ENCODE data around the gene JAML.

Gene JAML

DNA sequence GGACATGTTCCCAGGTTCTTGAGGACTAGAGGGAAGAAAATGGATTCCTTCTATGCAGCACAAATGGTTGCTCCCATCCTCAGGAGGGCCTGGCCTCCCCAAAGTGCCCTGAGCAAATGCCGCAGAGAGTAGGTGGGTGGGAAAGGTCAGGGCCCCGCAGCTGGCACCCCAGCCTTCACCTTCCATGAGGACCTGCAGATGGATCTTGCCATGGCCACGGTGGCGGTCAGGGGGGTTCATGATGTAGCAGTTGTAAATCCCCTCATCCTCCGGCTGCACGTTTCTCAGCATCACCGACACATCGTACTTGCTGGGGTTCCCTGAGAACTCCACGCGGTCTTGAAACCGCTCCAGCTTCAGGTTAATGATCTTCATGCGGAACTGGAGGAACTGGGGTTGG, 56.9 kb downstream of the JAML start:
- no peak for DNase-seq (ENCODE audit: low read depth in 2 of 2)
- H3K4me3 ChIP-seq (replicated peaks in 1 of 2; ENCODE audit: low read depth in 2 of 2, low read length in 2 of 2): no peak overlapping the region
- no peak for TF ChIP-seq CTCF (IDR thresholded peaks at IDR 0.05; ENCODE audit: low read depth, low read length)

GRCh38 chr11:118167253-118167652, 57.6 kb downstream of the JAML start:
- H3K4me3 ChIP-seq (replicated peaks in 1 of 2; ENCODE audit: low read depth in 2 of 2, low read length in 2 of 2): no peak overlapping the region

DNA sequence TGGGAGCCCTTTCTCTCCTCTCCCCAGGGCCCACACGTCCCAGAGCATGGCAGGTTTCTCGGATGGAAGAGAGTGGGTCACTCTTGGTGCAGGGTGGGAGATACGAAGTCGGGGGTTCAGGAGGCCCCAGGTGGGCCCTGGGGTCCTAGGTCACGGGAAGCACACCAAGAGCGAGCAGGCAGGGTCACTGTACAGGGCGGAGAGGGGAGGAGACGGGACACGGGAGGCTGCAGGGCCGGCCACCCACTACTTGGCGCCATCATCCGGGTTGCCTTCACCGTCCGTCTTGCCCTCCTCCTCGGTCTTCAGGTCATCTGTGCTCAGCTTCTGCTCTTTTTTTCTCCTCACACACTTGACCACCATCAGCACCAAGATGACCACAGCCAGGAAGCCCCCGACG, 58.2 kb downstream of the JAML start:
- TF ChIP-seq CTCF (IDR thresholded peaks at IDR 0.05; ENCODE audit: low read depth, low read length): no peak
- H3K4me3 ChIP-seq (replicated peaks in 1 of 2; ENCODE audit: low read depth in 2 of 2, low read length in 2 of 2): no peak overlapping the region
- no peak for DNase-seq (ENCODE audit: low read depth in 2 of 2)

More at GRCh38 chr11:118167253-118167652, 57.6 kb downstream of the JAML start:
- DNase-seq (ENCODE audit: low read depth in 2 of 2): no peak
- no peak for TF ChIP-seq CTCF (IDR thresholded peaks at IDR 0.05; ENCODE audit: low read depth, low read length)

DNA sequence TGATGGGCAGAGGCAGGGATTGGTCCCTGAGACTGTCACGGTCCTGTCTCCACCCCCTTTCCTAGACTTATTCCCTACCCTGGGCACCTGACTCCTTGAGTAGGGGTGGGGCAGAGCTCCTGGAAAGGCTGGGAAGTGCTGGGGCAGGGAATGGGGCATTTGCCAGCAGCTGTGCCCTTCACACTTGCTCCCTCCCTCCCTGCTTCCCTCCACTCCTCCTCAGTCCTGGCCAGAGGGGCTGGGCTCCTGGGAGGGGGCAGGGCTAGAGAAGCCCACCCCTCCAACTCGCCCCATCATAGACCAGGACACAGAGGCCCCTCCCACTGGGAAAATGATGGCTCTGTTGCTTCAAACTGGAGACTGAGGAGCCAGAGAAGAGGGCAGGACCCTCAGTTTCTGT, 59.9 kb downstream of the JAML start:
- H3K4me3 ChIP-seq (replicated peaks in 1 of 2; ENCODE audit: low read depth in 2 of 2, low read length in 2 of 2): no peak overlapping the region
- DNase-seq (ENCODE audit: low read depth in 2 of 2): no peak
- no peak for TF ChIP-seq CTCF (IDR thresholded peaks at IDR 0.05; ENCODE audit: low read depth, low read length)

DNA sequence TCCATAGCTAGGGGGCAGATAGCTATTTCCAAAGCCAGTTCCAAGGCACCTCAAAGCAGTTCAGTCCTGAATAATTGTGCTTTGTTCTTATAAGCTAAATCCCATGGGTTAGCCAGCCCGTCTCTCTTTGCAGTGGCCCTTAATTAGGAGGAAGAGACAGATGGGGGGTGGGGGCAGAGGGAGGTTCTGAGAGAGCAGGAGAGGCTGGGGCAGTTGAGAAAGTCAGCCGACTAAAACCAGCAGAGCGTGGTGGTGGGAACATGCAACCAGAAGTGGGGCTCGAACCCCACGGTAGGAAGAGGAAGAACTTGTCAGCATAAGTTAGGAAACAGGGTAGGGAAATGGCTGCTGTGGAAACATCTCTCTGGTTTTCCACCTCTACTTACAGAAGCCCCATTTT, 61.3 kb downstream of the JAML start:
- DNase-seq (ENCODE audit: low read depth in 2 of 2): no peak
- H3K4me3 ChIP-seq (replicated peaks in 1 of 2; ENCODE audit: low read depth in 2 of 2, low read length in 2 of 2): no peak overlapping the region
- no peak for TF ChIP-seq CTCF (IDR thresholded peaks at IDR 0.05; ENCODE audit: low read depth, low read length)

- DNase-seq (ENCODE audit: low read depth in 2 of 2): no peak
- H3K4me3 ChIP-seq (replicated peaks in 1 of 2; ENCODE audit: low read depth in 2 of 2, low read length in 2 of 2): no peak overlapping the region
- no peak for TF ChIP-seq CTCF (IDR thresholded peaks at IDR 0.05; ENCODE audit: low read depth, low read length)
Measured at GRCh38 chr11:118162846-118163245, 62.0 kb downstream of the JAML start.

GRCh38 chr11:118161786-118162185, 63.0 kb downstream of the JAML start:
- DNase-seq (ENCODE audit: low read depth in 2 of 2): no peak
- no peak for TF ChIP-seq CTCF (IDR thresholded peaks at IDR 0.05; ENCODE audit: low read depth, low read length)
- H3K4me3 ChIP-seq (replicated peaks in 1 of 2; ENCODE audit: low read depth in 2 of 2, low read length in 2 of 2): no peak overlapping the region
